ENCODE data around the gene POLR3C. TPM values are rescaled to one million over a fixed set of nuclear protein-coding genes. Genes with fewer than 3 reads are reported as not detected.

POLR3C gene
- total RNA-seq, 3 donors from 2014 or later (not counting 1 experiment from before 2014, with no cell fraction given): 26.4 to 37.2 (median 27.5) TPM

DNA sequence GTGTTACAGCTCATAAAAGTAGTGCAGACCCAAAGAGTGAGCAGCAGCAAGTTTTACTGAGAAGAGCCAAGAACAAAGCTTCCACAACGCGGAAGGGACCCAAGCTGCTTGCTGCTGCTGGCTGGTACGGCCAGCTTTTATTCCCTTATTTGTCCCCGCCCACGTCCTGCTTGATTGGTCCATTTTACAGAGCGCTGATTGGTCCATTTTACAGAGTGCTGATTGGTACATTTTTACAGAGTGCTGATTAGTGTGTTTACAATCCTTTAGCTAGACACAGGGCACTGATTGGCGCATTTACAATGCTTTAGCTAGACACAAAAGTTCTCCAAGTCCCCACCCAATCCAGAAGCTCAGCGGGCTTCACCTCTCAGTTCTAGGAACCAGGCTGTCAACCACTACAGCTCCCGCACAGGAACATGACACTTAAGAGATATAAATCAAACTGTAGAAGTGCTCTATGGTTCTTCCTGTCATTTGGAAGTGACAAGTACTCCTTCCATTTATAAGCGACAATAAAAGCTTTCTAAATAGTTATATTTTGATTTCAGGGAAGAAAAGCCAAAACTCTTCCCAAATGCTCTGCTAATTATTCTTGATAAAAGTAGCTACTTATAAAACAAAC lies 28.6 kb upstream of the POLR3C start:
- H3K9me3 Mint-ChIP-seq: peaks cover 5 to 10% of the 10 kb centered on the region in 2 donors
- DNase-seq (no peak), ATAC-seq (no peak)
- H3K27ac Mint-ChIP-seq: peak overlapping the region in 1 of 2 donors; percentile 37
- no peak overlapping the region for H3K27ac ChIP-seq (ENCODE audit: low read length)
- H3K36me3 ChIP-seq (ENCODE audit: control insufficient read depth, insufficient read depth, low read length): no peaks in the 10 kb centered on the region
- no peak overlapping the region for H3K4me3 Mint-ChIP-seq
- peaks cover 13% of the 10 kb centered on the region for H3K9me3 ChIP-seq (ENCODE audit: control insufficient read depth, insufficient read depth, low read length)
- 90% methylated on average over 9 of the region's 10 CpGs for WGBS (ENCODE audit: insufficient coverage)
- H3K36me3 Mint-ChIP-seq: peaks cover 12% of the 10 kb centered on the region
- H3K4me1 ChIP-seq (ENCODE audit: control insufficient read depth, insufficient read depth, low read length): peaks cover 5% of the 10 kb centered on the region
- TF ChIP-seq CTCF (IDR thresholded peaks at IDR 0.05): no peak
- H3K4me3 ChIP-seq (ENCODE audit: low read length): no peak overlapping the region
- no peaks in the 10 kb centered on the region for H3K27me3 ChIP-seq (ENCODE audit: control insufficient read depth, insufficient read depth, low read length)
- H3K4me1 Mint-ChIP-seq: peaks cover 15 to 30% of the 10 kb centered on the region in 2 donors
- H3K27me3 Mint-ChIP-seq (ENCODE audit: low read depth in 2 of 2): no peaks in the 10 kb centered on the region
- intact Hi-C loops (cut with micrococcal nuclease): no loop called here

DNA sequence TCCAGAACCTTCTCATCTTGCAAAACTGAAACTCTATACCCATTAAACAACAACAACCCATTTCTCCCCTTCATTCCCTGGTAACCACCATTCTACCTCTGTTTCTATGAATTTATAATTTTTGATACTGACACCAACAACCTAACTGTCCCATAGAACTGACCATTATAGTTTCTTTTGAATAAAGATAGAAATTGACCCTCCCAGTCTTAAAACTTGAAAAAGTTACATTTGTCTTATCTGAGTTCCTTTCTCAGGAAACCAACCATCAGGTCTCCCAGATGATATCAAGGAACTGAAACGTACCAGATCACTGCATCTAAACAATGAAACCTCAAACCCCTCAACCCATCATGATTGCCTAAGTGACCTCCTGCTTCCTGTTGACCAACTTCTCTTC lies 27.2 kb upstream of the POLR3C start:
- ATAC-seq (no peak), DNase-seq (no peak)
- Histone ChIP-seq H3K4me1 (ENCODE audit: control insufficient read depth, insufficient read depth, low read length) (peaks cover 5% of the 10 kb centered on the region), H3K36me3 (ENCODE audit: control insufficient read depth, insufficient read depth, low read length) (no peaks in the 10 kb centered on the region), H3K27me3 (ENCODE audit: control insufficient read depth, insufficient read depth, low read length) (no peaks in the 10 kb centered on the region), H3K4me3 (ENCODE audit: low read length) (no peak overlapping the region), H3K27ac (ENCODE audit: low read length) (no peak overlapping the region), H3K9me3 (ENCODE audit: control insufficient read depth, insufficient read depth, low read length) (peaks cover 13% of the 10 kb centered on the region)
- H3K27ac Mint-ChIP-seq: no peak overlapping the region
- H3K9me3 Mint-ChIP-seq: peaks cover 5 to 10% of the 10 kb centered on the region in 2 donors
- intact Hi-C loops (cut with micrococcal nuclease): no loop called here
- TF ChIP-seq CTCF (IDR thresholded peaks at IDR 0.05): no peak
- no peaks in the 10 kb centered on the region for H3K27me3 Mint-ChIP-seq (ENCODE audit: low read depth in 2 of 2)
- WGBS (ENCODE audit: insufficient coverage): 38% methylated on average over 1 of the region's 1 CpG
- peaks cover 26 to 36% of the 10 kb centered on the region in 2 donors for H3K4me1 Mint-ChIP-seq
- peaks cover 12% of the 10 kb centered on the region for H3K36me3 Mint-ChIP-seq
- H3K4me3 Mint-ChIP-seq: no peak overlapping the region

- H3K4me1 Mint-ChIP-seq: peaks cover 46 to 62% of the 10 kb centered on the region in 2 donors
- peaks cover 12% of the 10 kb centered on the region for H3K36me3 Mint-ChIP-seq
- no peak for ATAC-seq
These were observed 24.2 kb upstream of the POLR3C start for GRCh38 chr1:145799806-145800205.

More at GRCh38 chr1:145799806-145800205, 24.2 kb upstream of the POLR3C start:
- peaks cover 5% of the 10 kb centered on the region for H3K4me1 ChIP-seq (ENCODE audit: control insufficient read depth, insufficient read depth, low read length)
- no peak overlapping the region for H3K4me3 ChIP-seq (ENCODE audit: low read length)
- no peak for DNase-seq
- no peaks in the 10 kb centered on the region for H3K36me3 ChIP-seq (ENCODE audit: control insufficient read depth, insufficient read depth, low read length)
- intact Hi-C loops (cut with micrococcal nuclease): no loop called here
- WGBS (ENCODE audit: insufficient coverage): no CpG with 5 or more reads among the region's 2 CpGs
- H3K9me3 Mint-ChIP-seq: peaks cover 5 to 10% of the 10 kb centered on the region in 2 donors
- TF ChIP-seq CTCF (IDR thresholded peaks at IDR 0.05): no peak
- H3K9me3 ChIP-seq (ENCODE audit: control insufficient read depth, insufficient read depth, low read length): peaks cover 13% of the 10 kb centered on the region
- no peaks in the 10 kb centered on the region for H3K27me3 ChIP-seq (ENCODE audit: control insufficient read depth, insufficient read depth, low read length)
- no peaks in the 10 kb centered on the region for H3K27me3 Mint-ChIP-seq (ENCODE audit: low read depth in 2 of 2)
- H3K27ac Mint-ChIP-seq: peak overlapping the region in 1 of 2 donors; percentile 25
- no peak overlapping the region for H3K4me3 Mint-ChIP-seq
- no peak overlapping the region for H3K27ac ChIP-seq (ENCODE audit: low read length)
